DND-41 (cell line): ENCODE data around the gene P2RY8.

Experiments
- CTCF ChIP-seq: IDR thresholded peaks from 2 replicates; pipeline ENCODE4 v1.5.1; 2012; ENCODE audit warnings: borderline replicate concordance, low read length, moderate library complexity, mild to moderate bottlenecking; ENCODE audit not compliant: poor library complexity, severe bottlenecking; ENCODE audit errors: extremely low read depth
- EZH2 ChIP-seq: IDR thresholded peaks from 3 replicates; pipeline ENCODE4 v1.6.1; 2012; ENCODE audit warnings: borderline replicate concordance, low read depth, mild to moderate bottlenecking, moderate library complexity, low read length, inconsistent platforms; ENCODE audit not compliant: severe bottlenecking

- TF ChIP-seq EZH2 (no peak), CTCF (no peak)
Observed at GRCh38 chrX:1476682-1477081, 60.3 kb downstream of the P2RY8 start.
